HG02884 (cell line): ENCODE measurements around the gene SOX18.
"Not testable (repeated sequence)": the region's sequence is repeated elsewhere in the genome, so short reads cannot be mapped to it uniquely, and the experiment has no call there.

ENCODE experiments used
- ATAC-seq: cut with Tn5 transposase; IDR thresholded peaks from one replicate; pipeline ENCODE4 v1.9.1; 2021; ENCODE audit warnings: mild to moderate bottlenecking, moderate library complexity; ENCODE audit not compliant: unreplicated experiment

Gene SOX18

DNA sequence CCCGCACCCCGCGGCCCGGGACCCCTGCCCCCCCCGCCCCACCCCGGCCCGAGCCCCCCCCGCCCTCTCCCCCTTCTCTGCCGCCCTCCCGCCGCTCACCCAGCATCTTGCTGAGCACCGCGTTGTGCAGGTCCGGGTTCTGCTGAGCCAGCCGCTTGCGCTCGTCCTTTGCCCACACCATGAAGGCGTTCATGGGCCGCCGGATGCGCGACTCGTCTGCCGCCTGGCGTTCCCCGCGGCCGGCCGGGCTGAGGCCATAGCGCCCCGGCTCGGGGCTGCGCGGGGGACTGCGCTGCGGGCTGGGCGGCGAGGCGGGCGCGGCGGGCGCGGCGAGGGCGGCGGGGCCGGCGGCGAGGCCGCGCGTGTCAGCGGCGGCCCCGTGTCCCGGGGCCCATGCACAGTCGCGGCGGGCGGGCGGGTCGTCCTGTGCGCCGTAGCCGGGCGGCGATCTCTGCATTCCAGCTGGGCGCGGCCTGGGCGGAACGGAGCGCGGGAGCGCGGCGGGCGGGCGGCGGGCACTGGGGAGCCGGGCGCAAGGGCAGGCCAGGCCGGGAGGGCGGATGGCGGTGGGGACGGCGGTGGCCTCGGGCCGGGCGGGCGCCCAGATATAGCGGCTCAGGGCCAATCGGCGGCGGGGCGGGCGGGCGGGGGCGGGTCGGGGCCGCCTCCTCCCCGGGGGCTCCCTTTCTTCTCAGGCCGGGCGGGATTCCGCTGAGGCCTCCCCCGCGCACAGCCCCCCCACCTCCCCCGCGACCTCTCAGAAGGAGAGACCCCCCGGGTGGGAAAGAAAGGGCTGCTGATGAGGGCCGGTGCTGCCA, at the start of gene SOX18:
SOX18 (minus strand) TSS at position 580 of the 818 bp plus-strand sequence; CDS start at position 457, 123 bp downstream.
- ATAC-seq: no peak

GRCh38 chr20:64098471-64099013, 49.1 kb upstream of the SOX18 start:
- no peak for ATAC-seq

DNA sequence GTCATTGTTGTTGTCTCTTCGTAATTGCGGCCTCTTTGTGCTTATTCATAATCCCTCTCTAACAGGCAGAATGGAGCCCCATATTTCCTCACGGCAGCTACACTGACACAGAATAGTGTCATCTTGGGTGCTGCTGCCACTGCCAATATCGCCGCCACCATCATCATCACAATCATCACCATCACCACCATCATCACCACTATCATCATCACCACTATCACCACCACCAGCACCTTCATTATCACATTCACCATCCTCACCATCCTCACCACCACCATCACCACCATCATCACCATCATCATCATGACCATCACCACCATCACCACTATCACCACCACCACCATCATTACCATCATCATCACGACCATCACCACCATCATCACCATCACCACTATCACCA, 47.1 kb upstream of the SOX18 start:
- no peak for ATAC-seq

GRCh38 chr20:64095927-64096326, 46.5 kb upstream of the SOX18 start:
- no peak for ATAC-seq

GRCh38 chr20:64095455-64095854, 46.0 kb upstream of the SOX18 start:
- no peak for ATAC-seq

DNA sequence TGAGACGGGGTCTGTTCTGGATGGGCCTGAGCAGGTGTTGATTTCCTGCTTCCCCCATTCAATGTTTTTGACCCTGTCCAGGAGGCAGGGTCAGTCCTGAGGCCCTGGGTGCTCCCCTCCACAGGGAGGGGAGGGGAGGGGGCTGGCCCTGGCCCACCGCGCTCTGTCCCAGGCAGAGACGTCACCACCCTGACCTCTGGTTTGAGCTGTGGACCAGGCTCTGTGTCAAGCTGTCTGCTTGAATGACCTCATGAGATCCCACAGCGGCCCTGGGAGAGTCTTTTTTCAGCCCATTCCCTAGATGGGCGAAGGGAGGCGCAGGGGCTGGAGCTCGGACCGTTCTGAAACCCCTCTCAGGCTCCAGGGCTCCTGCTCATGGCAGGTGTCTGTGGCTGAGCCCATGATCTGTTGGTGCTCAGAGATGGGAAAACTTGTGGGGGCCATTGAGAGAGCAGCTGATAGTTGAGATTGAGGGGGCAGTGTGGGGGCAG, 43.6 kb upstream of the SOX18 start:
- no peak for ATAC-seq

DNA sequence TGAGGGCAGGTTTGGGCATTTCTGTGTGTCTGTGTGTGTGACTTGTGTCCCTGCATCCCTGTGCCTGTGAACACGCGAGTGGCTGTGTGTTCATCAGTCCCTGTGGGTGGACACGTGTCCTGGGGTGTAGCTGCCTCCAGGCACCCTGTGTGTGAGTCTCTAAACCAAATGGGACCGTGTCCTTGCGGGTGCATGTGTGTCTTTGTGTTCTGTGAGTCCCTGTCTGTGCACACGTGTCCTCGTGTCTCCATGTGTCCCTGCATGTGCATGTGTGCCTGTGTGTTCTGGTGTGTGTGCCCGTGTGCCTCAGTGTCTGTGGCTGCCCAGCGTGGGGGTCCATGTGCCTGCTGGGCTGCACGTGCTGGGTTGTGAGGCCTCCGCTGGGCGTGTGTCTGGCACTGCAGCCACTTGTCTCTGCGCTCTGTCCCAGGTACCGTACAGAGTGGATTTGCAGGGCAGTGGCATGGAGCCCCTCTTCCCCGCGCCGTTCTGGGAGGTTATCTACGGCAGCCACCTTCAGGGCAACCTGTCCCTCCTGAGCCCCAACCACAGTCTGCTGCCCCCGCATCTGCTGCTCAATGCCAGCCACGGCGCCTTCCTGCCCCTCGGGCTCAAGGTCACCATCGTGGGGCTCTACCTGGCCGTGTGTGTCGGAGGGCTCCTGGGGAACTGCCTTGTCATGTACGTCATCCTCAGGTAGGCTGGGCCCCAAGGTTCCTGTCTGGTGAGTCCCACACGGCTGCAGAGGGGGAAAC, 43.0 kb upstream of the SOX18 start:
- no peak for ATAC-seq

DNA sequence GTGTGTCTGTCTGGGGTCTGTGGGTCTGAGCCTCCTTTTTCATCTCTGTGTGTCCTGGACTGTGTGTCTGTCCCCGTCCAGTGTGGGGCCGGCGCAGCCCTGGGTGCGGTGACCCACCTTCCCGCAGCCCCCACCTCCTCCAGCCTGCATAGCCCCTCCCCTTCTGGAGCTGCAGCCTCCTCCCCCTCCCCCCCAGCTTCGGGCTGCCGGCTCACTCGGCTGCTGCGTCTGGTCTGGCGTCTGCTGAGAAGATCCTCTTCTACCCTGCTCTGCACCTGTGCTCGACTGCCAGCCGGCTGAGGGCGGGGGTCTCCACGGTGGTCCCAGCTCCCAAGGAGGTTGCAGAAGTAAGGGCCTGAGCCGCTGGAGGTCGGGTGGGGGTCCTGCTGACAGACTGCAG, 42.3 kb upstream of the SOX18 start:
- ATAC-seq: no peak

GRCh38 chr20:64091340-64091739, 41.9 kb upstream of the SOX18 start:
- no peak for ATAC-seq

GRCh38 chr20:64090165-64090564, 40.7 kb upstream of the SOX18 start:
- ATAC-seq: no peak

GRCh38 chr20:64088586-64088985, 39.1 kb upstream of the SOX18 start:
- not testable (repeated sequence) for ATAC-seq

- ATAC-seq: not testable (repeated sequence)
Observed at GRCh38 chr20:64087226-64087825, 37.9 kb upstream of the SOX18 start.

DNA sequence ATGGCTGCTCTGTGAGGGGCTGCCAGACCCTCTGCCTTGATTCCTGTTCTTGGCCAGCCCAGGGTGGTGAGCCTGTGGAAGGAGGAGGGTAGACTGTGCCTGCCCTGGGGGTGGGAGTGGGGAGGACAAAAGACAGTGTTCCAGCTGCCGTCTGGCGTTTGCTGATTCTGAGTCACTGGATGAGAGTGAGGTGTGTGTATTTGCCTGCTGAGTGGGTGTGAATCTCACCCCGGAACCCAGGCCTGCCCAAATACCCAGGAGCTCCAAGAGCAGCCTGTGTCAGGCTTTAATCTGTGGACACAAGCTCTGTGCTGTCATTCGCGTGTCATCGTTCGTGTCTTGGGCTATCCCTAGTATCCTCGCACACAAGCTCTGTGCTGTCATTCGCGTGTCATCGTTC, 37.4 kb upstream of the SOX18 start:
- ATAC-seq: no peak

DNA sequence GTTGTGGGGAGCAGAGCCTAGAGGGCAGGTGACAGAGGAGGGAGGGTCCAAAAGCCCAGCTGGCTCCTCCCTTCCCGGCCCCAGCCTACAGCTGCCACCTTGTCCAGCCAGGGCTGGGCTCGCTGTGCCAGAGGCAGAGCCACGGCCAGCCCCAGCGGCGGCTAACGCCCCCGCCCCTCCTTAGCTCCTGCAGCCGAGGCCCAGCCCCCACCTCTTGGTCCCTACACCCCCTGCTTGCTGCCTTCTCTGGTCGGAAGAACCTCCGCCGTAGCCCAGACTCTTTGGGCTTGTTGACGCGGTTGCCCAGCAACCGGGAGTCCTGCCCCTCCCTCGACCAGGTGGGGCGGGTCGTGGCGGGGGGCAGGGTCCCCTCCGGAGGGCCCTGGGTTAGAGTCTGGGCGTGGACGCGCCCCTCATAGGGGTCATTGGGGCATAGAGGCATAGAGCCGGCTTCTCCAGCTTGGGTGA, 35.3 kb upstream of the SOX18 start:
- no peak for ATAC-seq

- no peak for ATAC-seq
Observed at GRCh38 chr20:64083804-64084684, 34.6 kb upstream of the SOX18 start, which contains the start of gene LKAAEAR1. Gene LKAAEAR1, minus strand, starts transcription at chr20:64084398. Its CDS starts 179 bp downstream, at chr20:64084219.

DNA sequence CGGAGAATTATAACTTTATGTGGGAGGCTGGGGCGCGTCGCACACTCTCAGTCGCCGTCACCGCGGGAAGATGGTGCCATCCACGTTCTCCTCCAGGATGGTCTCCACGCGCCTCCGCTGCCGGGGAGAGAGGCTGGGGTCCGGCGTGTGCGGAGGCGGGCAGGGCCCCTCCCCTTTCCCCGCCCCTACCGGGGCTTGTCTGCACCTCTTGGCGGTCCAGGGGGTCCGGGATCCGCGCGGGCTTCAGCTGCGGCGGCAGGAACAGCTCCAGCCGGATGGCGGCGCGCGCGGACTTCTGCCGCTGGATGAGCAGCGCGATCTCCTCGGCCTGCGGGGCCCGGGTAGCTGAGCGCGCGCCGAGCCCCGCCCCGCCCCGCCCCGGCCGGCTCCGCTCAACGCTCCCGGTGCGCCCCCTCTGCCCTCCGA, 34.0 kb upstream of the SOX18 start:
- no peak for ATAC-seq

GRCh38 chr20:64082820-64083377, 33.5 kb upstream of the SOX18 start:
- ATAC-seq: no peak

- no peak for ATAC-seq
Observed at GRCh38 chr20:64082126-64082731, 32.8 kb upstream of the SOX18 start.

DNA sequence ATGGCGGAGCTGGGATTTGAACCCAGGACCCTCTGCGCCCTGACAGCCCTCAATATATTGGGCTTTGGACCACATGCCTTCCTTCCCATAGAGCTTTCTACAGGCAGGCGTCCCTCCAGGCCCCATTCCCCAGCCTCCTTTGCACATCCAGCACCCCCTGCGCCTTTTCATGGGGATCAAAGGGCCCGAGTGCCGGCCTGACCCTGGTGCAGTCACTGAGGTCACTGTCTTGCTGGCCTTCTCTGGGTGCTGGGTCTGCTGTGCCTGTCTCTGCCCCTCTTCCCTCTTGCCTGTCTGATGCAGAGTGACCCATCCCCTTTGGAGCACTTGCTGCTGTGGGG, 32.2 kb upstream of the SOX18 start:
- no peak for ATAC-seq
